Parathyroid adenoma (tissue), 2 donors: Measurements from ENCODE around the gene NTPCR.
"Not testable (repeated sequence)": the region's sequence is repeated elsewhere in the genome, so short reads cannot be mapped to it uniquely, and the experiment has no call there.

ENCODE experiments used
- H2AFZ ChIP-seq: fragments of 300-600 bp; sonication (generic); one replicate; pipeline ENCODE4 v1.7.0; 2017; ENCODE audit warnings: antibody characterized with exemption, mild to moderate bottlenecking
- H3K27ac ChIP-seq: fragments of 300-600 bp; sonication (generic); one replicate; pipeline ENCODE4 v1.7.0; 2017
- H3K27me3 ChIP-seq: fragments of 300-600 bp; sonication (generic); one replicate; pipeline ENCODE4 v1.7.0; 2017; ENCODE audit warnings: low read length; ENCODE audit not compliant: control insufficient read depth, insufficient read depth
- H3K36me3 ChIP-seq: fragments of 300-600 bp; sonication (generic); one replicate; pipeline ENCODE4 v1.7.0; 2017; ENCODE audit warnings: low read length; ENCODE audit not compliant: control insufficient read depth, insufficient read depth
- H3K4me1 ChIP-seq: fragments of 300-600 bp; sonication (generic); one replicate; pipeline ENCODE4 v1.7.0; 2017; ENCODE audit warnings: control low read depth
- H3K4me2 ChIP-seq: fragments of 300-600 bp; sonication (generic); one replicate; pipeline ENCODE4 v1.7.0; 2017; ENCODE audit warnings: low read length
- H3K4me3 ChIP-seq: fragments of 300-600 bp; sonication (generic); one replicate; pipeline ENCODE4 v1.7.0; 2017; ENCODE audit warnings: low read depth, low read length
- H3K79me2 ChIP-seq: fragments of 300-600 bp; sonication (generic); one replicate; pipeline ENCODE4 v1.7.0; 2017; ENCODE audit warnings: control low read depth
- H3K9ac ChIP-seq: fragments of 300-600 bp; sonication (generic); one replicate; pipeline ENCODE4 v1.7.0; 2017; ENCODE audit warnings: mild to moderate bottlenecking
- H3K9me3 ChIP-seq: fragments of 300-600 bp; sonication (generic); one replicate; pipeline ENCODE4 v1.7.0; 2017; ENCODE audit warnings: low read length; ENCODE audit not compliant: control insufficient read depth
- TF ChIP-seq, protein P1 (sequence below): fragments of 300-600 bp; sonication (generic); IDR thresholded peaks from one replicate; pipeline ENCODE4 v1.7.0; 2017; ENCODE audit warnings: antibody characterized with exemption, mild to moderate bottlenecking
- donor health status: primary hyperparathyroidism.

NTPCR gene

DNA sequence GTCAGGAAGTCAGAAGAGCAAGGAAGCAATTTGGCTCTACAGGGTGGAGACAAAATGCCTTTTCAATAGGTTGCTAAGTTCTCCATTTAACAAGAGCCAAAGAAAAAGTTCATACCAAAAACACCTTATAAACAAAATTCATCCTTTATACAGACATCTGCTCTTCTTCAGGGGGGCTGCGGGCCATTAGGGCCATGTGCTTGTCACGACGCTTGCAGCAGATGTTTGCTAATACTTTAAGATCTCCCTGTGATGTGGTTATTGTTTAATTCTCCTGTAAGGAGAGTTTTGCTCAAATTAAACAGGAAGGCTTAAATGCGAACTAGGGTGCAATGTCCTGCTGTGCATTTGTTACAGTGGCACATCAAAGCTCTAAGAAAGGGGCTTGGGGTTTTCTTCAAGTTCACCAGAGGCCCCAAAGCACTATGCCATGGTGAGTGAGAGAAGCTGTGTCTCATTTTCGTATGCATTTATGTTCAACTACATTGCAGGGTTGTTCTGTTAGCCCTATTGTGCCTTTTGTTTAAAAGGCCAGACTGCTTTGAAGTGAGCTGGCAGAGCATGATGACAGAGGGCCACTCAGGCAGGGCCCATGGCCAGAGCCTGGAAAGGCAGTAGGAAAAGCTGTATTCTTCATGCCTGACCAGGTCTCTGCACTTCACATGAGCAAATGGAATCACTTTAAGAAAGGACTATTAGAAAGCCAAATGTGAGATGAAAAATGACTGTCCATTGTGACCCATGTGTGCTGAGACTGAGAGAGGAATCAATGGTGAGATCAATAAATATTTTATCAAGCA lies 24.8 kb upstream of the NTPCR start:
- Histone ChIP-seq H3K79me2 (no peaks in the 10 kb centered on the region), H3K4me3 (no peak overlapping the region), H3K4me1 (no peaks in the 10 kb centered on the region), H3K9me3 (no peaks in the 10 kb centered on the region), H2AFZ (no peak overlapping the region), H3K36me3 (no peaks in the 10 kb centered on the region), H3K27me3 (no peaks in the 10 kb centered on the region), H3K27ac (no peak overlapping the region), H3K4me2 (no peak overlapping the region), H3K9ac (no peak overlapping the region)
- TF ChIP-seq, protein P1, sequence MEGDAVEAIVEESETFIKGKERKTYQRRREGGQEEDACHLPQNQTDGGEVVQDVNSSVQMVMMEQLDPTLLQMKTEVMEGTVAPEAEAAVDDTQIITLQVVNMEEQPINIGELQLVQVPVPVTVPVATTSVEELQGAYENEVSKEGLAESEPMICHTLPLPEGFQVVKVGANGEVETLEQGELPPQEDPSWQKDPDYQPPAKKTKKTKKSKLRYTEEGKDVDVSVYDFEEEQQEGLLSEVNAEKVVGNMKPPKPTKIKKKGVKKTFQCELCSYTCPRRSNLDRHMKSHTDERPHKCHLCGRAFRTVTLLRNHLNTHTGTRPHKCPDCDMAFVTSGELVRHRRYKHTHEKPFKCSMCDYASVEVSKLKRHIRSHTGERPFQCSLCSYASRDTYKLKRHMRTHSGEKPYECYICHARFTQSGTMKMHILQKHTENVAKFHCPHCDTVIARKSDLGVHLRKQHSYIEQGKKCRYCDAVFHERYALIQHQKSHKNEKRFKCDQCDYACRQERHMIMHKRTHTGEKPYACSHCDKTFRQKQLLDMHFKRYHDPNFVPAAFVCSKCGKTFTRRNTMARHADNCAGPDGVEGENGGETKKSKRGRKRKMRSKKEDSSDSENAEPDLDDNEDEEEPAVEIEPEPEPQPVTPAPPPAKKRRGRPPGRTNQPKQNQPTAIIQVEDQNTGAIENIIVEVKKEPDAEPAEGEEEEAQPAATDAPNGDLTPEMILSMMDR: no peak

DNA sequence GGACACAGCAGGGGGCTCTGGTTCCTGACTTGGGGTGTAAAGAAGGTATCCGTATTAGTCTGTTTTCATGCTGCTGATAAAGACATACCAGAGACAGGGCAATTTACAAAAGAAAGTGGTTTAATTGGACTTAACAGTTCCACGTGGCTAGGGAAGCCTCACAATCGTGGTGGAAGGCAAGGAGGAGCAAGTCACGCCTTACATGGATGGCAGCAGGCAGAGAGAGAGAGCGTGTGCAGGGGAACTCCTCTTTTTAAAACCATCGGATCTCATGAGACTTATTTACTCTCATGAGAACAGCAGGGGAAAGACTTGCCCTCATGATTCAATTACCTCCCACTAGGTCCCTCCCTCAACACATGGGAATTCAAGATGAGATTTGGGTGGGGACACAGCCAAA lies 23.2 kb upstream of the NTPCR start:
- H2AFZ ChIP-seq, H3K9me3 ChIP-seq, H3K27ac ChIP-seq, H3K9ac ChIP-seq, H3K4me3 ChIP-seq, H3K4me2 ChIP-seq, H3K4me1 ChIP-seq, H3K27me3 ChIP-seq, H3K36me3 ChIP-seq, H3K79me2 ChIP-seq: not testable (repeated sequence)

DNA sequence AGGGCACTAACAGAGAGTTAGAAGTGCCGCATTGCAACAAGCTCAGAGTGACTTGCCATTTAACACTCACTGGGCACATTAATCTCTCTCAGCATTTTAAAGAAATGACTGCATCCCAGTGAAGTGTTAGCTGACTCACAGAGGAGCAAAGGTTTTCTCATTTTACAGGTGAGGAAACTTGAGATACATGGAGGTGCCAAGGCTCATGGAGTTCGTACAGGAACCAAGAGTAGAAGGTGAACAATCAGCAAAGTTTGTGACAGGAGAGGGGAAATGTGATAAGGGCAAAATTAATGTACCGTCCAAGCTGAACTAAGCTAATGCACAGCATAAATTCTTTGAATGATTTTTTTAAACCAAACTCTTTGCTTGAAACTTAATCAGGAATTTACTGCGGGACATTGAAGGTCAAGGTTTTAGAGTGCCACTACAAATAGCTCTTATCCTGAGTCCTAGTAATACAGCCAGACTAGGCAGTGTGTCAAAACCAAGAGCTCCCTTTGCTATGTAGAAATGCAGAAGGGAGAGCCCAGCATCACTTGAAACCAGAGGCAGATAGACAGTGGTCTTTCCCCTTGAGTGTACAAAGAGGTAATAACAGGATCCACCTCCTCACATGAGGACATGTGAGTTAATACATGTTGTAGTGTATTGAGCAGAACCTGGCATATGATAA lies 22.4 kb upstream of the NTPCR start:
- no peaks in the 10 kb centered on the region for H3K79me2 ChIP-seq
- H3K9ac ChIP-seq: no peak overlapping the region
- H3K4me2 ChIP-seq: peak overlapping the region; percentile 13
- H3K4me3 ChIP-seq: no peak overlapping the region
- no peaks in the 10 kb centered on the region for H3K4me1 ChIP-seq
- no peaks in the 10 kb centered on the region for H3K27me3 ChIP-seq
- no peaks in the 10 kb centered on the region for H3K9me3 ChIP-seq
- H2AFZ ChIP-seq: no peak overlapping the region
- H3K36me3 ChIP-seq: no peaks in the 10 kb centered on the region
- TF ChIP-seq, protein P1: no peak
- H3K27ac ChIP-seq: no peak overlapping the region

DNA sequence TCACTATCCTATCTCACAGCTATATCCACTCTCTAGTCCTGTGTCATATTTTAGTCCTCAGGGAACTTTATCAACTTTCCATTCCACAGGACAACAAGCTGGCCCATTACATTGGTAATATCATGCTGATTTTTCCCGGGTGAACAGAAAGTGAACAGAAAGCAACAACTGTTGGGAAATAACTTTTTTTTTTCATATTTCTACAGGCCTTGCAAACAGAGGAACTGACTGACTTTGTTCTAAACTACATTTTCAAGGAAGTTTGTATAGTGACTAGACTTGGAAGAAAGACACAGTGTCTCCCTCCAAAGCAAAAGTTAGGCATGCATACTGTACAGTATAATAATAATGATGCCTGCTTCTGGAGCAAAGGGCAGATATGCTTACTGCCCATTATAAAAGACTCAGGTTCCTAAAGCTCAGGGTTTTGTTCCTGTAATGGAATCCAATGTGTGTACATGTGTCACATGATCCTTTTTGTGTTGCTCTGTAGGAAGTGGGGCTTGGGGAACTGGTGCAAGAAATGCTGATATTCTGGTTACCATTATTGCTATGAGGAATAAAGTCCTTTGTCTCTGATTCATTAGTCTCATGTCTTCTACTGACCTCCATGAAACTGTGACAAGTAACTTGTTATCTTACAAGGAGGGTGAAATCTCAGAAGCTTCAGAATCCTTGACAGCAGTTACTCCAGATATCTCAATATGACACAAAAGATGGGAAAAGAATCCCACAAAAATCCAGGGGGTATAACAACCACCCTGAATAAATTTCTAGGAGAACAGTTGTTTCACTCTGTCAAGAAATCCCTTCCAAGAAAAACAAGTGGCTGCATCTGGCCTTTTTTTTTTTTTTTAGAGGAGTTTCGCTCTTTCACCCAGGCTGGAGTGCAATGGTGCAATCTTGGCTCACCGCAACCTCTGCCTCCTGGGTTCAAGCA lies 17.7 kb upstream of the NTPCR start:
- no peaks in the 10 kb centered on the region for H3K27me3 ChIP-seq
- no peak overlapping the region for H2AFZ ChIP-seq
- H3K9me3 ChIP-seq: no peaks in the 10 kb centered on the region
- H3K79me2 ChIP-seq: no peaks in the 10 kb centered on the region
- no peaks in the 10 kb centered on the region for H3K36me3 ChIP-seq
- TF ChIP-seq, protein P1: no peak
- no peak overlapping the region for H3K27ac ChIP-seq
- H3K4me2 ChIP-seq: no peak overlapping the region
- H3K9ac ChIP-seq: no peak overlapping the region
- no peak overlapping the region for H3K4me3 ChIP-seq
- H3K4me1 ChIP-seq: no peaks in the 10 kb centered on the region

DNA sequence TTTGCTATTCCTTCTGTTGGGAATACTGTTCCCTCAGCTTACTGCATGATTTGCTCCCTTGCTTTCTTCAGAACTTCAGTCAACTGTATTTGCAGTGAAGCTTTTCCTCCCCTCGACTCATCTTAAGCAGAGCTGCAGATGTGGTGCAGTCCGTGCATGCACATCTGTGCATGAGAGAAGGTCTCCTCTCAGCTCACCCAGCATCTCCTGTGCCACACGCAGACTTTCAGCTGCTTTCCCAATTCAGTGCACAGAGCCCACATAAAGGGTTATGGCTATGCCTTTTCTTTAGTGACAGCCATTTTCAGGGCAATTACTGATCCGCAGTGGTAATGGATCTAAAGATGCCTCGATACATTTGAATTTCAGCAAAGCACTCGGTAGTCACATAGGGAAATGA lies 13.5 kb upstream of the NTPCR start:
- no peak overlapping the region for H3K9ac ChIP-seq
- no peaks in the 10 kb centered on the region for H3K9me3 ChIP-seq
- no peaks in the 10 kb centered on the region for H3K36me3 ChIP-seq
- no peaks in the 10 kb centered on the region for H3K4me1 ChIP-seq
- no peak overlapping the region for H3K27ac ChIP-seq
- H3K4me3 ChIP-seq: no peak overlapping the region
- TF ChIP-seq, protein P1: no peak
- no peaks in the 10 kb centered on the region for H3K27me3 ChIP-seq
- H2AFZ ChIP-seq: no peak overlapping the region
- H3K4me2 ChIP-seq: no peak overlapping the region
- H3K79me2 ChIP-seq: no peaks in the 10 kb centered on the region
